ENCODE data around the gene ACADVL.
"Not testable (repeated sequence)": the region's sequence is repeated elsewhere in the genome, so short reads cannot be mapped to it uniquely, and the experiment has no call there.

ACADVL gene

DNA sequence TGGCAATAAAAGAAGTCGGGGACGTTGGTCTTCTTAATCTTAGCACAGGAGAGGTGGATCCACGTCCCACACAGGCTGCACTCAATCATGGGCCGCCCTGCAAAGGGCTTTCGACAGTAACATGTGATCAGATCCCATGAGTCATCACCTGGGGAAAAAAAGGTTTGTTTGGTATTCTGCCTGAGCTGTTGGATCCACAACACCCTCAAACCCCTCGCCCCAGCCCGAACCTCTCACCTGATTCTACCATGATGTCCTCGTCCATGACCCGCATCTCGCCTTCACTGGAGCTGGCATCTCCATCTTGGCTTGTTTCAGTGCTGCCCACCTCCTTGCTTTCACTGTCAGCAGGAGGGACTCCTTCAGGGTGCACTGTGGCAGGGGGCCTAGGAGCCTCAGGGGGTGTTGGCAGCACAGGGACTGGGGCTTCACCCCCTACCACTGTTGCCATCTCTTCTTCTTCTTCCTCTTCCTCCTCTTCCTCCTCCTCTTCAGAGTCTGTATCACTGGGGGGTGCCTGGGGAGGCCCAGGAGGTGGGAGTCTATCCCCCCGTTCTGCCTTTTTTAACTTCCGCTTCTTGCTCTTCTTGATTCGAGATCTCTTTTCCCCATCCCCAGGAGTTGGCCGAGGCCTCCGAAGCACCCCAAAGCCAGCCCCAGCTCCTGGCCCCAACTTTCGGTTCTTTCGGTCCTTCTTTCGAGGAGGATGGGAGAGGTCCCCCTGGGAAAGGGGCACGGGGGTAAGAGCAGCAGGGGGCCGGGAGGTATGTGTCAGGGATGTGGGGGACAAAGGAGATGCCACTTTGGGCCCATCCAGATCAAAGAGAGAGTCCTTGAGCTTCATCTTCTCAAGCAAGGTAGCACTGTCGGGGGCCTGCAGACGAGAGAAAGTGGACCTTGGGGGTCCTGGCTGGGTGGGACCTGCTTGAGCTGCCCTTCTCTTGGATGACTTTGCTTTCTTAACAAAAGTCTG lies 16.2 kb downstream of the ACADVL start:
- no peak for DNase-seq

DNA sequence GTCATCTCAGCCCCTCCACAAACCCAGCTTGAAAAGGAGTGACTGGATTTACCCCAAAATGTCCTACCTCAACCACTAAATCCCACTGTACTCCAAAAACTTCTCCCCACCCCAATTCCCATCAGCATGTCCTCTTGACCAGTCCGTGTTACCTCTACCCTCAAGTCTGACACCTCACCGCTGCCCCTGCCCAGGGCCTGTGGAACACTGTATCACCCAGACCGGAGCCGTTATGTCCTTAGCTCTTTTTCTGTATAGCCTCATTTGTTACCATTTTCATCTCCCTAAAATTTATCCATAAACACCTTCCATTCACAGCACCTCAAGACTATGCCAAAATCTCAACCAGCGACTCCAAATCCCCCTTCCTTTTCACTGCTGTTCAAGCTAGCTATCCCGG lies 17.1 kb downstream of the ACADVL start:
- no peak for DNase-seq

DNA sequence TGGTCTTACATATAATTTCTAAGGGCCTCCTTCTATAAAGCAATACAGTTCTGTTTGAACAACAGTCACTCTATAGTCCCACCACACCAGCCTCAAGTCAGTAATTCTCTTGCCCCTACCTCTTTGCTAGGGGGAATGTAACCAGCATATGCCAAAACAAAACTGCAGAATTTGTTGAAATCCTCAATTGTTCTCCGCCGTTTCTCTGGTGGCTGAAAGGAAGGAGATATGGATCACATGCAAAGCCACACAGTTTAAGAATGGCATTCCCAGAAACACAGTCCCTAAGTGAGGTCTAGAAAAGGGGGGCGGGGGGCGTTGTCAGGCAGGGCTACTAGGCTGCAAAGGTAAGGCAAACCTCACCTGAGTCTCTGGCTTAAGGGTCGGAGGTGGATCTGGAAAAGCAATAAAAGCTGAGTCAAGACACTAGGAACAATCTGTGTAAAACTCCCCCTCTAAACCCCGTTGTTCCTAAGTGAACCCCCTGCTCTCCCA lies 17.6 kb downstream of the ACADVL start:
- DNase-seq, result no peak

DNA sequence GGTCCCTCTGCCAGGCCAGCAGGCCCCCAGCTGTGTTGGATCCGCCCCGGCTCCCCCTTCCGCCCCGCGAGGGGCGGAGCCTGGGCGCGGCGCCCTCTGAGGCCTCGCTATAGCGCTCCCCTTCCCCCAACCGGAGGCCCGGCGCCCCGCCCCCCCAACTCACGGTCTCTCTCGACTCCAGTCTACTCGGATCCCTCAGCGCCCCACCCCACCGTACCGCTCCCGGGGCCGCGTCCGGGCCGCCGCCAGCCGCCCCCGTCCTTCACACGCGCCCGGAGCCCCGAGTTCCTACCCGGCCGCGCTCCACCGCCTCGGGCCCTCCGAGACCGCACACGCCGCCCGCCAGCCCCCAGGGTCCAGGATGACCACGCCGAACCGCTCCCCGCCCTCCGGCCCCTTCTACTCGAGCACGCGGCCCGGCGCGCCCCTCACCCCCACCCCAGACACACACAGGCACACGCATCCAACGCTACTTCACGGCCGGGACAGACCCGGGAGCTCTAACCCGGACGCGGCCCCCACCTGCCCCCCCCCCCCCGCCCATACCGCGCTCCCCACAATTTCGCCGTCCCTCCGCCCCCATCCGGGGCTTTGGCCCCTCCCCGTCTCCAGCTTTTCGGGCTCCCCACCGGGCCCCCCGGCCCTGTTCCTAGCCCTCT lies 18.2 kb downstream of the ACADVL start:
- peak; percentile 89 for DNase-seq

DNA sequence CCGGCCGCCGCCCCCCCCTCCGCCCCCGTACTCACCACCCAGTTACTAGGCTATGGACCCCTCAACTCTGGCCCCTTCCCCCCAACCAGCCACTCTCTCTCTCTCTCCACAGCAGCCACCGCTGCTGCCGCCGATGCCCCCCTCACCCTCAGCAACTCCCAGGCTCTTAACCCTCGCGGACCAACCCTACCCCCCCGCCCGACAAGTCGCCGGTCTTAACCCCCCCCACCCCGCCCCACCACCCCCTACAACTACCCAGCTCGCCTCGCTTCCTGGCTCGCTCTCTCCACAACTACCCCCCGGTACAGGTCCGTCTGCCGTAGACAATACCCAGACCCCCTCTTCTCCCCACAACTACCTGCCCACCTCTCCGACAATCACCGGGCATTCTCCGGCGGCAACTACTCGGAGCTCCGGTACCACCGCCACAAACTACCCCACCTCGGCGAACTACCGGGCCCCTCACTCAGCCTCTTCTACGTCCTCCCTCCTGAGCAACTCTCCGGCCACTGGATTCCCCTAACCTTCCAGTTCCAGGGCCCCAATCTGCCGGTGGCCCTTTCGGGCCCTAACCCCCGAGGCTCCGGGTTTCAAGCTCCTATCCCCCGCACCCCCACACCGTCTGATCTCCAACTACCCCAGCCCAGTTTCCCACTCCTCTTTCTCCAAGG lies 18.8 kb downstream of the ACADVL start:
- peak; percentile 56 for DNase-seq

DNA sequence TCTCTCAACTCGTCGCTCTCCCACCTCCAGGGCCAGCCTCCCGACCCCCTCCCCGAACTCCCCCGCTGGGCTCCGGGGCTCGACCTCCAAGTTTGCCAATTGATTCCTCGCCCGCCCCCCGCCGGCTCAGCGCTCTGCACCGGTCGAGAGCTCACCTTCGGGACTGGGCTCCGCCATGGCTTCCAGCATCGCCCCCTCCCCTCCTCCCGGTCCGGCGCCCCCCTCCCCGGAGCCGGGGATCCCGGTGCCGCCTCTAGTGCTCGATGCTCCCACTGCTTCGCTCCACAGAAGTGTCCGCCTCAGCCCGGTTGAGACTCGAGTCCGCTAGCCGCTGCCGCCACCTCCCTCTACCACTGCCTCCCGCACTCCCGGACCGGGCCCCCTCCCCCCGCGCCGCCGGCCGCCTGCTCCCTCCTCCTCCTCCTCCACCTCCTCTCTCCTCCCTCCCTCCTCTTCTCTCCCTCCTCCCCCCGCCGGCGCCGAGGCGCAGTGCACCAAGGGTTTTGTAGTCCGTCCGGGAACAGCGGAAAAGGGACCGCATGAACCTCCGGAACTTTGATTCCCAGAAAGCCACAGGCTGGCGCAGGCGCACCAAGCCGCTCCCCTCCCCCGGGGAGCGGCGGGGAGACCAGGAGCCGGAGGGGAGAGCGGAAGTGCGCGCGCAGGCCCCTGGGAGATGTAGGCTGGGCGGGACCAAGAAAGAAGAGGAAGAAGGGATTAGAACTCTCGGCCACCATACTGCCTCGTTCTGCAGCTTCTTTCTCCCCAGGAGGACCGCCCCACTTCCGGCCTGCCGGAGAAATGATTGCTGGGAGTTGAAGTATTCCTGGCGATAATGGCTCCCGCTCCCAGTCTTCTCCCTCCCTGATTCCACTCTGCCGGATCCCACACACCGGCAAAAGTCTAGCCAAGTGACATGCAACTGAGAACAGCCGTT lies 19.6 kb downstream of the ACADVL start, which contains the start of gene PHF23:
TSS of gene PHF23 (minus strand) at position 367 of the 937 bp plus-strand sequence. CDS start at position 189, 178 bp downstream.
- DNase-seq, result peak; percentile 99

DNA sequence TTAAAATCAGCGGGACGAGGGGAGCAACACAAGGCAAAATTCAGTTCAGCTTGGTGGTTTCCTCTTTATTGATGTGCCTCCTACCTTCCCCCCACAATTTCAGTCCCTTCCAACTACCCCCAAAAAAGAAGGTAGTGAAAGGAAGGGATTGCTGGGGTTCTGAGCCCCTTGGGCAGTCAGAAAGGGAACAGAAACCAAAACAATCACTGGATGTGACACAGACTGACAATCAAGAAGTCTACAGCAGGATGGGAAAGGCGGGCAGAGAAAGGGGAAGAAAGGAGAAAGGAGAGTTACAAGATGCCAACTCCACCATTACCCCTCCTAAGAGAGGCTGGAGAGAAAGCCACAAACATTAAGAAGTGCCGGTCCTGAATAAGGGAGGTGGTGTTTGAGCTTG lies 20.6 kb downstream of the ACADVL start:
- DNase-seq, result no peak

DNA sequence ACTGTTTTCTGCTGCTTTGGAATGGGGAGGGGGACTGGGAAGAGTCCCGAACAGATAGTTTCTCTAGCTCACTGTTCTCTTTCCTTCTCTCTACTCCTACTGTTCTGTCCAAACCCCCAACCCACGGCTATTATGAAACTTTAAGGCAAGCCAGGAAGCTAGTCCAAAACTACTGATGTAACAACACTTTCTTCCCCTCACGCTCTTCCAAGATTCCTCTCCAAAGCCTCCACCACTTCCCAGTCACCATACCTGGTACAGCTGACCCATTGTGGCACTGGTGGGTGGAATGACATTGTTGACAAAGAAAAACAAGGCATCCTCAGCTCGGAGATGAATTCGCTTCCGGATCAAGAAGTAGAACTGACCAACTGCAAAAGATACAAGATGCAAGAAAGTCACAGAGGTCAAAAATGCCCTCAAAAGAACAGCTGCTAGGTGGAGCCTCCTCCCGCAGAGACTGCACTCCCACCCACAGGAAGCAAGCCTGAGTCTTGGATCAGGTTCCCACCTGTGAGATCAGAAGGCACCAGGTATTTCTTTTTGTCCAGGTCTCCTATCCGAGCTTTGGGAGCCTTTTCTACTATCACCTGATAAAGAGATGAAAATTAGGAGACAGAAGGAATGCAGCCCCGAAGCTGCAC lies 21.5 kb downstream of the ACADVL start:
- no peak for DNase-seq

DNA sequence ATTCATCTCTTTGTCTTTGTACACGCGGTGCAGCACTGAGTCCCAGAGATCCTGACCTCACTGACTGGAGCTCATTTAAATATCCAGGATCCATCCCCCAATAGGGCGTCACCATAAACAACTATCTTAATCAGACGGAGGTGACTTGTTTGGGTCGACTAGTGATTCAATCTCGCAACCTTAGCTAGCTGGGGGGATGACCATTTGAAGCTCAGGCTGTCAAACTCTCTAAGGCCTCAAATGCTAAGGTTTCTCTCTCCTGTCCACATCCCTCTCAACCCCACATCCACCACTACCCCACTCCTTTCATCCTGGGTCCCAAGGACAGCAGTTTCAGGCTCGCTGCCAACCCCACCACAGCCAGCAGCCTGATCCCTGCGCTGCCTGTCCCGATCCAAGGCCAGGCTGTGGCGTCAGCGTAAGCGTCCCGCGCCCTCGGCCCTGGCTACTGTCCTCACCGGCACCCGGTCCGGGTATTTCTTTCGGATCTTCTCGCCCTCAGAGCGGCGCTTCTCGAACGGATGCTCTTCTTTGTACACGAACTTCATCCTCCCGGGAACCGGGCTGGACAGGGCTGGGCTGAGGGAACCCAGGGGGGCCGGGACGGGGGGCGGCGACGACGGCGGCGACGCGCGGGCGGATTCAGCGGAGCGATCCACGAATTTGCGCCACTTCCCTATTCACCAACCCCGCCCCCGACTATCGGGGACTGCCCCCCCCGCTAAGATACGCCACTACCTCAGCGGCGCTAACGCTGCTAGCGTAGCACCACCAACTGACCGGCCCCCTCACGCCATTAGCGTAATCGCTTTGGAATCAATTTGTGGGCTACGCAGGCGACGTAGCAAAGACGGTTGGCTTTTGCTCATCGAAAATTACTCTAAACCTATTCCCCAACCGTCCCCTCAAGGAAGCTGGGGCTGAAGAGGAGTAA lies 22.3 kb downstream of the ACADVL start, which contains the start of gene GABARAP:
TSS of gene GABARAP (minus strand) at position 667 of the 934 bp plus-strand sequence. CDS start at position 548, 119 bp downstream.
- DNase-seq, result peak; percentile 94

DNA sequence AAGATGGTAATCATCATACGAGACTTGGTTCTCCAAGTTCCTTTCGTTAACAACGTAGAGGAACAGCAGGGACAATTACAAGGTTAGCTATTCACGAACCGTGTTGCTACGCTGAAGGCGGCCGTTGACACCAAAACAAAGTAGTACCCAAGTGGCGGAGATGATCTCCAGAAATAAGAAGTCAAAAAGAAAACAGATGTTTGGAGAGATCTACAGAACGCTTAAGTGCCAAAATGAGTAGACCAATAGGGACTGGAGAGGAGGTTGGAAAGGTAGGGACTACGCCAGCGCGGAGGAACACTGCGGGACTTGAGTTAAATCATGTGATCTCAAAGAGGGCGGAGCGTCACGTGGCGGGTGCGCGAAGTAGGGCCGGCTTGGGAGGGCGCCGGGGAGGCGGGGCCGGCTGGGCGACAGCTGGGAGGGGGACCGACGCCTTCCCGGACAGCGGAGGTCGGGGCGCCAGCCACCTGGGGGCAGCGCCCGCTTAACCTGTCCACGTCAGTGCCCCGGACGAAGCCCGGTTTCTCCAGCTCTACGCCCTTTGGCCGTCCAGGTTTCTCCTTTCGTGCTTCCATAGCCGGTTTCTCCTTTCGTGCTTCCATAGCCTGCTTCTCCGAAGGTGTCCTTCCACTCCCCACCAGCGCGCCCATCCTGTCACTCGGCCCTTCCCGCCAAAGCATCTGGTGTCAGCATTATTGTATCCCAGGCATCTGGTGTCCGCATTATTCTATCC lies 23.1 kb downstream of the ACADVL start:
- peak; percentile 95 for DNase-seq

DNA sequence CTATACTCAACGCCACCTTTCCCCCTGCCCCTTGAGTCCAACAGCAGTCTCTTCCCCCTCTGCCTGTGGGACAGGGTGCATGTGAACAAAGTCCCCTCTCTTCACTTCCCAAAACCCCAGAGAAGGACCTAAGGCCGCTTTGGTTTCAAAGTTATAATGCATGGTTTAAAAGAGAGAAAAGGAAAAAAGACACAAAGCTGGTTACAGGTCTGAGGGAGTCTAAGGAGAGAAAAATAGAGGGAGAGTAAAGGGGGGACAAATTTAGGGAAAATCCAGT lies 23.7 kb downstream of the ACADVL start:
- no peak for DNase-seq

DNA sequence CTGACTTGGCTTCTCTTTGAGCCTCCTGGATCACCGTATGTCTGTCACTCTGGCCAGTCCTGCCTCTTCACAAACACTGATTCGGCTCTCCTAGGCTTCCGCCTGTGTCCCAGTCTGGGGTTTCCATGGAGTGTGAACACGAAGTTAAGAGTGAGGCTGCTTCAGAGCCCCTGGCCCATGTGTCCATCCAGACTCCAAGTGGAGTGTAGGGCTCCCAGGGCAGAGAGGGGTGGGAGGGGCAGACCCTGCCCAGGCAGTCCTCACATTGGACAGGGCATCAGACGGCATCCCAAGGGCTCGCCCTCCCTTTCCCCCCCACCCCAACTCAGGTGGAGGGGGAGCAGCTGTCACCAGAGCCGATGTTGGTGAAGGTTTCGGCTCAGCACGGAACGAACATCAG lies 24.1 kb downstream of the ACADVL start:
- DNase-seq, result not testable (repeated sequence)

DNA sequence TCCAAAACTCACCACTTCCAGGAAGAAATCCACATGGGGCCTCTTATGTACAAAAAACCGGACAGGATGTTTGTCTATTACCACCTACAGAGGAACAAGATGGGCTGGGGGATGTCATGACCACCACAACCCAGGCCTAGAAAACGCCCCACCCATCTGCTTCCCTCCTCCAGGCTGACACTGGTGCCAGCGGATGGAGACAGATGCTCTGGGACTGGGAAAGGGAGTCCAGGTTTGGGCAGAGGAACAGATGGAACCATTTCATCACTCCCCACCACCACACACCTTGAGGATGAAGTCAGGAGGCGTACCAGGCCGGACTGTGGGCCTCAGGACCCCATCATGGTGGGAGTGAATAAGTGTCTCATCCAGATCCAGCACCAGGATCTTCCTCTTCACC lies 27.0 kb downstream of the ACADVL start:
- no peak for DNase-seq

DNA sequence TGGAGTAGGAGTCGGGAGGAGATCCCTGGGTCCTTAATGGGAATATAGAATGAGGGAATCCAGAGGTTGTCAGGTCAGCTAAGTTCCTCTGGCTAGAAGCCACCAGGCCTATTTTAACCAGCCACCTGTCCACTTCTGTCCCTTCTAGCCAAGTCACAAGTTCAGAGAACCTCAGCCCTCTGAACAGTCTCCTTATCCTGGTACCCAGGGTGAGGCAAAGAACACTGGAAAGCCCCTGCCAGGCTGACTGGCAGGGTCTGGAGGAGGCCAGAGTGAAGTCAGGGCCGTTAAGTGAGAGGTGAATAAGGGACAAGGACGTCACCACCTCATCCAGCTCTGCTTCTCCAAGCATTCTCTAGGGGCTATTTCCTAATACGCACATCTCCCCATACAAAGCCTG lies 29.1 kb downstream of the ACADVL start:
- no peak for DNase-seq

DNA sequence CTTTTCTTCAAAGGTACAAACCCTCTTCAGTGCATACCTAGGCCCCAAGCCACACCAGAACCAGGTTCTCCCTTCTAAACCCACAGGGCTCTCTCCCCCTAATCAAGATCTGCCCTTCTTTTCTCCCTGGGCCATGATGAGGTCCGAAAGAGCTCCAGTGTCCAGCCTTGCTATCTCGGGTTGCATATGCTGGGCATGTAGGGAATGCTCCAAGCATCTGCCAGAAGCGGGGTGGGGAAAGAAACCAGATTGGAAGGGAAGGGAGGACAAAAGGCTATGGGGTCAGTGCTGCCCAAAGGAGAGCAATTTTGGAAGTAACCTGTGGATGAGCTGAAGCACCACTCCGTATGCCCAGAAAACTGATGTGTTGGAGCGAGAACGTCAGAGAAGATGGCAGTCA lies 29.5 kb downstream of the ACADVL start:
- DNase-seq, result no peak

DNA sequence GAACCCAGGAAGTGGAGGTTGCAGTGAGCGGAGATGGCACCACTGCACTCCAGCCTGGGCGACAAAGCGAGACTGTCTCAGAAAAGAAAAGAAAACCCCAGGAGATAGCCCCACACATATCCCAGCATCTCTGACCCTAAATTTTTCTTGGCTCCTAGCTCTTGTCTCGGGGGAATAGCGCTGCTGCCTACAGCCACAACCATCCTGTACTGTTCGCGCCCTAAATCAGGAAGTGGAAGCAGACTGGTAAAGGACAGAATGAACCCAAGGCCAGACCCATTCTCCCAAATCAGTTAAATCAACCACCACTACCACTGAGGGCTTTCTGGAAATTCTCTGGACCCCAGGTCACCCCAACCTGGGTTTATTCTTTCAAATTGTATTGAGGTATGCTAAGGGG lies 30.1 kb downstream of the ACADVL start:
- DNase-seq, result no peak

DNA sequence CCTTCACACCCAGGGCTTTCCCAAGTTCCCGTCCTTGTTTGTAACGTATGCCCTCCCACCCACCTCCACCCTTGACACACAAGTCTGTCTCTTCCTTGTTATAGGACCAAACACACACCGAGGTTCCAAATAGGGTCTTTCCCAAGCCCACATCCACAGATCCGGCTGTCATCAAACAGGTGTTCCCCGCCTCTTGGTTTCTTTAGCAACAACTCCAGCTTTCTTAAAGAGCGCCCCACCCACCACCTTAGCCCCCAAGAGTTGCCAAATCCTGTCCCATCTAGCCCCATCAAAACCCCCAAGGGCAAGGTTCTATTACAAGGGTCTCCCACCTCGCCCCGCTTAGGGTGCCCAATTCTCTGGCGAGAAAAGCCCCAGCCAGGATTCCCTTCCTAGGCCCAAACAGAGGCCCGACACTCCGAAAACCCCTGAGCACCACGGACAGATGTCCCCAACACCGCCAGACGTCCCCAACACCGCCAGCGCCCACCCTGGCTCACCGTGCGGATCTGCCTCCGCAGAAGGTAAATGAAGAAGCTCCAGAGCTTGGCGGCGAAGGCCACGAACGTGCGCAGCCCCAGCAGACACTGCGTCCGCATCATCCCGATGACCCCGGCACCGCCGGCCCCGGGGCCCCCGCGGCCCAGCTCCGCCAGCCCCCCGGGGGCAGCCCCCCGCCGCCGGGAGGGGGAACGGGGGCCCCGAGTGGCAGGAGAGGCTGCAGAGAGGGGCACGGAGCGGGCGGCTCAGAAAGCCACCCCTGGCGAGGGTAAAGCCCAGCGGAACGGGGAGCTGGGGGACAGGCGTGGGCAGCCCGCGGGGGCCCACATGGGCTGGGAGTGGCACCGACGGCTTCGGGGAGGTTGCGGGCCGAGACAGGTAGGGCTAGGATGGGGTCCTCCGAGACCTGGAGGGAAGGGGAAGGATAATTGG lies 31.2 kb downstream of the ACADVL start:
- DNase-seq, result peak; percentile 75

DNA sequence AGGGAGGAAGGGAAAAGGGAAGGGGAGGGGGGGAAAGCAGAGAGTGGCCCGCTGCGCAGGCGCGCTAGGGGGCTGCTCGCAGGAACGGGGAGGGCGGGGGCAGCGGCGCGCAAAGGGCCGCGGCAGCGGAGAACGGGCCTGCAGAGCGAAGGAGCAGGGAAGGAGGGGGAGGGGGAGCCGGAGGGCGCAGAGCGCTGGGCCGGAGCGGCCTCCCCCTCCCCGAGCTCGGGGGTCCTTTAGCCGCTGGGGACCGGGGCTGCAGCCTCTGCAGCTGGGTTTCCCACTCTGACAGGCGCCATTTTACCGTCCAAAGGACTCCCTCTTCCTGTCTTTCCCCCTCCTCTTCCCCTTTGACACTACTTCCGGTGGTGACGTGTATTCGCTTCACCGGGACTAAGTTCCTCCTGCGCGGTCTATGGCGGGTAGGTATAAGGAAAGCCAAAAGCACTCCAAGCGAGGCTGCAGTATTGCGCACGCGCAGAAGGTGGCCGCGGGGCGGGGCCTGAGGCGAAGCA lies 32.0 kb downstream of the ACADVL start, which contains the start of gene CTDNEP1:
TSS of gene CTDNEP1 (minus strand) at position 74 of the 515 bp plus-strand sequence. CDS start 438 bp downstream, outside the sequence.
- DNase-seq, result peak; percentile 99

All from CD4-positive, alpha-beta T cell treated with Interleukin-10 for 1 hour (primary cell).